OCI-LY7 (cell line): ENCODE measurements around the gene RNF10. TPM values are rescaled to one million over a fixed set of nuclear protein-coding genes. Genes with fewer than 3 reads are reported as not detected.

Experiments used
- BruUV-seq: library from RNA; stranded (reverse); fragments of 400-500 nt; replicated peaks from 2 replicates; lab custom pipeline; 2021; lab: Mats Ljungman, UMichigan
- CTCF ChIA-PET: fragments of 300-600 bp; sonication (Branson Sonifier 250); formaldehyde crosslinking; loops from one replicate; lab custom pipeline; 2022; ENCODE audit warnings: antibody characterized with exemption; ENCODE audit not compliant: unreplicated experiment; lab: Charles Lee
- POLR2A ChIA-PET: fragments of 300-600 bp; sonication (Branson Sonifier 250); formaldehyde crosslinking; loops from one replicate; lab custom pipeline; 2022; ENCODE audit warnings: antibody characterized with exemption; lab: Charles Lee
- DNase-seq: peaks from one replicate; pipeline ENCODE4 v3.0.0-alpha.2; 2015; ENCODE audit warnings: low spot score
- H2AFZ ChIP-seq: fragments of 200-600 bp; sonication (generic), shearing (Covaris generic); 2 replicates; pipeline ENCODE4 v1.6.1; 2014; ENCODE audit warnings: mild to moderate bottlenecking, antibody characterized with exemption, low read length, moderate library complexity
- H3K27ac ChIP-seq: fragments of 200-600 bp; sonication (generic); 2 replicates; pipeline ENCODE4 v1.5.1; 2014; ENCODE audit warnings: mixed run types, low read depth, mild to moderate bottlenecking, moderate library complexity, low read length, inconsistent platforms; ENCODE audit not compliant: poor library complexity, severe bottlenecking
- H3K36me3 ChIP-seq: fragments of 200-600 bp; sonication (generic); 2 replicates; pipeline ENCODE4 v1.6.1; 2014; ENCODE audit warnings: mild to moderate bottlenecking, antibody characterized with exemption, low read length, moderate library complexity, mixed read lengths; ENCODE audit not compliant: insufficient read depth
- H3K4me1 ChIP-seq: fragments of 200-600 bp; sonication (generic); 2 replicates; pipeline ENCODE4 v1.5.1; 2014; ENCODE audit warnings: mild to moderate bottlenecking, low read length; ENCODE audit not compliant: insufficient read depth, poor library complexity, severe bottlenecking
- H3K4me2 ChIP-seq: fragments of 200-600 bp; sonication (generic); 2 replicates; pipeline ENCODE4 v1.6.1; 2014; ENCODE audit warnings: mild to moderate bottlenecking, low read length
- H3K4me3 ChIP-seq: fragments of 200-600 bp; sonication (generic); 2 replicates; pipeline ENCODE4 v1.5.1; 2014; ENCODE audit warnings: mild to moderate bottlenecking, low read depth, low read length; ENCODE audit not compliant: poor library complexity, severe bottlenecking
- H3K79me2 ChIP-seq: fragments of 200-600 bp; sonication (generic); 2 replicates; pipeline ENCODE4 v1.6.1; 2016; ENCODE audit warnings: low read depth, mild to moderate bottlenecking, low read length, moderate library complexity, mixed read lengths; ENCODE audit not compliant: insufficient read depth
- H3K9me2 ChIP-seq: fragments of 200-600 bp; sonication (generic); 2 replicates; pipeline ENCODE4 v1.6.1; 2016; ENCODE audit warnings: mild to moderate bottlenecking, low read length, mixed read lengths; ENCODE audit not compliant: insufficient read depth
- H3K9me3 ChIP-seq: fragments of 200-600 bp; sonication (generic); 2 replicates; pipeline ENCODE4 v1.6.1; 2014; ENCODE audit warnings: mild to moderate bottlenecking, mixed run types, low read length, mixed read lengths
- H4K20me1 ChIP-seq: fragments of 200-600 bp; sonication (generic); 2 replicates; pipeline ENCODE4 v1.6.1; 2014; ENCODE audit warnings: mild to moderate bottlenecking, antibody characterized with exemption, low read length, moderate library complexity, mixed read lengths; ENCODE audit not compliant: insufficient read depth
- EZH2phosphoT487 ChIP-seq: fragments of 200-600 bp; sonication (generic); IDR thresholded peaks from 2 replicates; pipeline ENCODE4 v1.6.1; 2018; ENCODE audit warnings: low read depth, borderline replicate concordance, mild to moderate bottlenecking, mixed run types, antibody characterized with exemption, low read length, moderate library complexity, mixed read lengths
- intact Hi-C: fragments of 100-400 bp; cut with micrococcal nuclease; formaldehyde crosslinking; loops from one replicate; pipeline ENCODE4 v1.10.0; 2022; ENCODE audit not compliant: unreplicated experiment
- total RNA-seq, 2 experiments: library from RNA; depleted of rRNA in 1 of 2; stranded (reverse); fragments of >200 nt in 1 of 2; shearing (Covaris generic) in 1 of 2; gene quantifications; 2 replicates each; pipeline ENCODE4 v1.2.3, GENCODE V29; 2014 to 2022
- TF ChIP-seq, protein P1 (sequence below): fragments of 200-600 bp; sonication (generic); conservative IDR thresholded peaks from 2 replicates; pipeline ENCODE4 v1.5.1; 2014; ENCODE audit warnings: mild to moderate bottlenecking, antibody characterized with exemption, low read length, moderate library complexity, mixed read lengths

The RNF10 gene
- total RNA-seq, 2 experiments from 2014 or later, result 52.2 to 150 TPM

DNA sequence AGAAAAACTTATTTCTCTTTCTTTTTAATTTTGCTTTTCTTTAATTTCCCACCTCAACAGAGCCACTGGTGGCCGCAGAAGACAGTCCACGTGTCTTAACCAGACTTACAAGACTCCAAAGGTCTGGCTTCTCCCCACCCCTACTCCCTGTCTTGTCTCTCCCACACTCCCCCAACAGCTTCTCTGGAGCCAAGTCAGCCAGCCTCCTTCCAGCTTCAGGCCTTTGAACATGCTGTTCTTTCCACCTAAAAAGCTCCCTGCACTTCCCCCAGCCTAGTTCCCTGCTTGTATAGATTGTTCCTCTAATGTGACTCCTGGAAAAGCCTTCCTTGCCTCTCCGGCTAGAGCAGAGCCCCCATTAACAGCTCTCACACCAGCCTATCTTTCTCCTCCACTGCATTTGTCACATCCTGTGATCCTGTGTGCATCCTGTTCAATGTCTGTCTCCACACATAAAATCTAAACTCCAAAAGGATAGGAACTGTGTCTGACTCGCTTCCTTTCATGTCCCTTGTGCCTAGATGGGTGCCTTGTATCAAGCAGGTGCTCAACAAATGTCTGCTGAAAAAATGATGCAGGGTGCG, 46.0 kb upstream of the RNF10 start:
- Histone ChIP-seq H3K36me3 (no peaks in the 10 kb centered on the region), H3K27ac (no peak overlapping the region), H3K4me1 (peaks cover 8% of the 10 kb centered on the region), H3K79me2 (no peaks in the 10 kb centered on the region), H3K9me3 (no peaks in the 10 kb centered on the region), H3K4me3 (no peak overlapping the region), H3K9me2 (no peaks in the 10 kb centered on the region), H4K20me1 (no peaks in the 10 kb centered on the region), H3K4me2 (no peak overlapping the region), H2AFZ (no peak overlapping the region)
- no peak for DNase-seq
- no peak for TF ChIP-seq EZH2phosphoT487
- TF ChIP-seq, protein P1, sequence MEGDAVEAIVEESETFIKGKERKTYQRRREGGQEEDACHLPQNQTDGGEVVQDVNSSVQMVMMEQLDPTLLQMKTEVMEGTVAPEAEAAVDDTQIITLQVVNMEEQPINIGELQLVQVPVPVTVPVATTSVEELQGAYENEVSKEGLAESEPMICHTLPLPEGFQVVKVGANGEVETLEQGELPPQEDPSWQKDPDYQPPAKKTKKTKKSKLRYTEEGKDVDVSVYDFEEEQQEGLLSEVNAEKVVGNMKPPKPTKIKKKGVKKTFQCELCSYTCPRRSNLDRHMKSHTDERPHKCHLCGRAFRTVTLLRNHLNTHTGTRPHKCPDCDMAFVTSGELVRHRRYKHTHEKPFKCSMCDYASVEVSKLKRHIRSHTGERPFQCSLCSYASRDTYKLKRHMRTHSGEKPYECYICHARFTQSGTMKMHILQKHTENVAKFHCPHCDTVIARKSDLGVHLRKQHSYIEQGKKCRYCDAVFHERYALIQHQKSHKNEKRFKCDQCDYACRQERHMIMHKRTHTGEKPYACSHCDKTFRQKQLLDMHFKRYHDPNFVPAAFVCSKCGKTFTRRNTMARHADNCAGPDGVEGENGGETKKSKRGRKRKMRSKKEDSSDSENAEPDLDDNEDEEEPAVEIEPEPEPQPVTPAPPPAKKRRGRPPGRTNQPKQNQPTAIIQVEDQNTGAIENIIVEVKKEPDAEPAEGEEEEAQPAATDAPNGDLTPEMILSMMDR, result no peak
- no TSS peak for BruUV-seq
- POLR2A ChIA-PET, result no interaction called here
- CTCF ChIA-PET, result no interaction called here
- intact Hi-C loops, result no loop called here

DNA sequence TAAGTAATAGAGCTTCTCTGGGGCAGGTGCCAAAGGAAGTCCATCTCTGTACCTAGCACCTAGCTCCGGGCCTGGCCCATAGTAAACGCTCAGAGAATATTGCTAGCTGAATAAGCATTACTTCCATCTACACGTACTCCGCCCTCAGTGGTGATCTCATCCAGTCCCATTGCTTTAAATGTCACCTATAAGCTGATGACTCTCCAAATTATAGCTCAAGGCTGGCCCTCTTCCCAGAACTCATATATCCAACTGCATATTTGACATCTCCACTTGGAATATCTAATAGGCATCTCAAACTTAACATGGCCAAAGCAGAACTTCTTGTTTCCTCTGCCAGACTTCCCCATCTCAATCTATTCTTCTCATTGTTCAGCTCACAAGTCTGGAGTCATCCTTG, 45.1 kb upstream of the RNF10 start:
- Histone ChIP-seq H2AFZ (no peak overlapping the region), H3K27ac (no peak overlapping the region), H3K9me3 (no peaks in the 10 kb centered on the region), H3K79me2 (no peaks in the 10 kb centered on the region), H3K4me1 (peaks cover 8% of the 10 kb centered on the region), H3K9me2 (no peaks in the 10 kb centered on the region), H3K4me2 (no peak overlapping the region), H3K4me3 (no peak overlapping the region), H4K20me1 (no peaks in the 10 kb centered on the region), H3K36me3 (no peaks in the 10 kb centered on the region)
- no peak for TF ChIP-seq EZH2phosphoT487
- TF ChIP-seq, protein P1, result no peak
- intact Hi-C loops, result no loop called here
- ChIA-PET POLR2A (no interaction called here), CTCF (no interaction called here)
- DNase-seq, result no peak
- no TSS peak for BruUV-seq

DNA sequence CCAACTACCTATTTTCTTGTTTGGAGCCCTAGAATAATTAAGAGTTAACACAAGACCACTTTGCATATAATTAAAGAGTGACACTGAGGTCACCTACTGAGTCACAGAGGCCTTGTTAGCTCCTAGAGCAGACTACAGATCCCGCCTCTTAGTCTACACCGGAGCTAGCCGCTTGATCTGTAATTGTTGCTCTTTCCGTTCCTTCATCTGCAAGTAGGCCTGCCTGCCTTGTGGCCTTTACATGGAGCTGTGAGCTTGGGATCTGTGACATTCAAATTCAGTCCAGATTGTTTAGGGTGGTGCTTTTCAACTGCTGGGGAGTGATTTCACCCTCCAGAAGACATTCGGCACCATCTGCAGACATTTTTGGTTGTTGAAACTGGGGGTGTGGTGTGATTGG, 43.8 kb upstream of the RNF10 start:
- no peak for DNase-seq
- Histone ChIP-seq H2AFZ (no peak overlapping the region), H3K27ac (no peak overlapping the region), H3K4me1 (peaks cover 16% of the 10 kb centered on the region), H3K9me3 (no peaks in the 10 kb centered on the region), H3K9me2 (no peaks in the 10 kb centered on the region), H4K20me1 (no peaks in the 10 kb centered on the region), H3K4me3 (no peak overlapping the region), H3K79me2 (peaks cover 9% of the 10 kb centered on the region; the same call in 1 of the 2 replicates), H3K4me2 (no peak overlapping the region), H3K36me3 (no peaks in the 10 kb centered on the region)
- ChIA-PET CTCF (no interaction called here), POLR2A (no interaction called here)
- intact Hi-C loops, result no loop called here
- BruUV-seq, result no TSS peak
- TF ChIP-seq EZH2phosphoT487, result no peak
- TF ChIP-seq, protein P1, result no peak
